HL-60 (cell line): ENCODE data around the gene PEAK3.

Source experiments
- DNase-seq, 2 experiments: peaks; one replicate each; pipeline ENCODE4 v3.0.0-alpha.2; 2010 to 2020; ENCODE audit warnings: low read depth in 1 of 2, low spot score in 1 of 2
- H3K27ac ChIP-seq: fragments of 250-450 bp; sonication (Bioruptor Pico); replicated peaks from 2 replicates; pipeline ENCODE4 v1.5.1; 2020; ENCODE audit warnings: mild to moderate bottlenecking, moderate library complexity
- H3K27me3 ChIP-seq: fragments of 250-450 bp; sonication (Bioruptor Pico); 2 replicates; pipeline ENCODE4 v1.5.1; 2021; ENCODE audit warnings: mild to moderate bottlenecking, moderate library complexity; ENCODE audit not compliant: insufficient read depth, poor library complexity, severe bottlenecking
- H3K4me3 ChIP-seq: replicated peaks from 2 replicates; pipeline ENCODE4 v1.5.1; 2011; ENCODE audit warnings: mild to moderate bottlenecking, control low read depth, low read length; ENCODE audit not compliant: insufficient read depth
- CTCF ChIP-seq: IDR thresholded peaks from one replicate; pipeline ENCODE4 v1.5.1; 2011; ENCODE audit warnings: low read length, control low read depth, inconsistent platforms; ENCODE audit not compliant: insufficient read depth
- GABPA ChIP-seq: IDR thresholded peaks from 2 replicates; pipeline ENCODE4 v1.6.1; 2012; ENCODE audit warnings: low read depth
- POLR2AphosphoS5 ChIP-seq: IDR thresholded peaks from 2 replicates; pipeline ENCODE4 v1.6.1; 2012; ENCODE audit warnings: low read depth
- REST ChIP-seq: IDR thresholded peaks from 2 replicates; pipeline ENCODE4 v1.6.1; 2012; ENCODE audit warnings: low read depth; ENCODE audit not compliant: insufficient replicate concordance
- SPI1 ChIP-seq: IDR thresholded peaks from 2 replicates; pipeline ENCODE4 v1.6.1; 2012; ENCODE audit warnings: low read depth, mild to moderate bottlenecking, borderline replicate concordance
- long read RNA-seq: library from polyadenylated mRNA; unstranded; transcript quantifications from one replicate; pipeline ENCODE4 v2.0.0, GENCODE V29; 2020

PEAK3 gene
- long read RNA-seq = 0 reads

- Histone ChIP-seq H3K27me3 (no peaks in the 10 kb centered on the region), H3K4me3 (peak within 1 kb of the TSS; percentile 44), H3K27ac (peak within 1 kb of the TSS; percentile 80)
- peak in 1 of 2 experiments; percentile 90 for DNase-seq
- TF ChIP-seq SPI1 (peak; percentile 77), CTCF (no peak), REST (no peak), GABPA (0 out of 2 replicates have a peak, but pooled peaks have one; percentile 7), POLR2AphosphoS5 (peak; percentile 63; the same call in 1 of the 2 replicates)
Observed at GRCh38 chr19:2282062-2282861, at the start of gene PEAK3. Gene PEAK3 (minus strand): TSS chr19:2282175. CDS start chr19:2280931, 1,244 bp downstream.

- H3K4me3 ChIP-seq = no peak overlapping the region
Observed at GRCh38 chr19:2330632-2331284, 48.8 kb upstream of the PEAK3 start.

More at GRCh38 chr19:2330632-2331284, 48.8 kb upstream of the PEAK3 start:
- no peak for TF ChIP-seq REST
- no peak for TF ChIP-seq CTCF
- Histone ChIP-seq H3K27ac (no peak overlapping the region), H3K27me3 (no peaks in the 10 kb centered on the region)
- DNase-seq = no peak
